Stimulated activated effector memory CD8-positive, alpha-beta T cell treated with anti-CD3 and anti-CD28 coated beads, Interleukin-12 subunit alpha, Interleukin-12 subunit beta, amount 100 ng/mL, for 72 hours (primary cell): Measurements from ENCODE around the gene VWA1.
"Not testable (repeated sequence)": the region's sequence is repeated elsewhere in the genome, so short reads cannot be mapped to it uniquely, and the experiment has no call there.

ENCODE experiments used
- ATAC-seq: fragments of 150-1000 bp; cut with Tn5 transposase; 2 replicates; pipeline ENCODE4 v1.10.0; 2021
- DNase-seq, 2 donors: peaks; one replicate each; pipeline ENCODE4 v3.0.0; 2021 to 2022; ENCODE audit warnings: low spot score in 2 of 2
- H3K27ac Mint-ChIP-seq: one replicate; pipeline ENCODE4 v1.8.0; 2022; ENCODE audit warnings: mild to moderate bottlenecking, mixed read lengths
- H3K36me3 Mint-ChIP-seq: one replicate; pipeline ENCODE4 v1.8.0; 2022; ENCODE audit warnings: mild to moderate bottlenecking, mixed read lengths
- H3K4me1 Mint-ChIP-seq: one replicate; pipeline ENCODE4 v1.8.0; 2022; ENCODE audit warnings: mixed read lengths
- H3K4me3 Mint-ChIP-seq: one replicate; pipeline ENCODE4 v1.8.0; 2022; ENCODE audit warnings: mild to moderate bottlenecking, mixed read lengths
- H3K9me3 Mint-ChIP-seq: one replicate; pipeline ENCODE4 v1.8.0; 2022; ENCODE audit warnings: mixed read lengths

VWA1 gene

DNA sequence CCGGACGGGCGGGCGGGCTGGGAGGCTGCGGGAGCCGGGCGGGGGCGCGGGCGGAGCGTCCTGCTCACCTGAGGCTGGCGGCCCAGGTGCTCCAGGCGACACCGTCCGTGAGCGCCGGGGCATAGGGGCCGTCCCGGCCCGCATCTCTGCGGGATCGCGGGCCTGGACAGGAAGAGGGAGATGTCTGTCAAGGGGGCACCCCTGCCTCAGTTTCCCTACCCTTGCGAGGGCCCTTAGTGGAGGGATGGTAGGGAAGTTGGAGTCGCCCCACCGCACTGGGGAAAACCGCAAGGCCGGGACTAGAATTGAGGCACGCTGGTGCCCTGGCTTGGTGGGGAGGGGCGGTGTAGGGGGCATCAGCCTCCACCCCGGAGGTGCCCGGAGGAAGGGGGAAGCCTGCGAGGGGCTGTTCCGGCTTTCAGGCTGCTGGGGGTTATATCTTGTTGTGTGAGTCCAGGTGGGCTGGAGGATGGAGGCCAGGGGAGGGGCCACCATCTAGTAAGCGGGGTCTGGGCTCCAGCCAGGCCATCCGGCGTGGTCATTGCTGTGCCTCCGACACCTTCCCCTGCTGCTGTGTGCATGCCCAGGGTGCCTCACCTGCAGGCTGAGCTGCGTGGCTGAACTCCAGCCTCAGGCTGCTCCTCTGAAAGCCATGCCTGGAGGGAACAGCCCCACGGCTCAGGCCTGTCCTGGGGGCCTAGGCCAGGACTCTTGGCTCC lies 580 bp downstream of the VWA1 start:
- ATAC-seq = no peak
- H3K4me3 Mint-ChIP-seq = peak overlapping the region; percentile 56
- peaks cover 6% of the 10 kb centered on the region for H3K4me1 Mint-ChIP-seq
- no peaks in the 10 kb centered on the region for H3K36me3 Mint-ChIP-seq
- no peaks in the 10 kb centered on the region for H3K9me3 Mint-ChIP-seq
- no peak for DNase-seq
- no peak overlapping the region for H3K27ac Mint-ChIP-seq

DNA sequence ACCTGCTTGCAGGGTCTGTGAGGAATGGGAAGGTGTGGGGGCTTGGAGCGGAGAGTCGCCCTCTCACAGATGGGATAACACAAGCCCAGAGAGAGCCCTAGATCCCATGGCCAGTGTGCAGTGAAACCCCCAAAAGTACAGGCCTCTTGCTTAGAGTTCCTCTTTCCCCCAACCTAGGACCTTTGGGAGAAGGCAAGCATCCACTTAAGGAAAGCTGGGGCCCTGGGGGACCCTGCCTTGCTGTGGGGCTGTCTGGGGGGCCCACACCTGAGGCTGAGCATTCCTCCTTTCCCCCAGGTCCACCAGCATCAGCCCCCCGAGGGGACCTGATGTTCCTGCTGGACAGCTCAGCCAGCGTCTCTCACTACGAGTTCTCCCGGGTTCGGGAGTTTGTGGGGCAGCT lies 1.1 kb downstream of the VWA1 start:
- H3K4me3 Mint-ChIP-seq = peak overlapping the region; percentile 56
- no peak for DNase-seq
- no peaks in the 10 kb centered on the region for H3K36me3 Mint-ChIP-seq
- no peak for ATAC-seq
- H3K4me1 Mint-ChIP-seq = peaks cover 6% of the 10 kb centered on the region
- no peak overlapping the region for H3K27ac Mint-ChIP-seq
- no peaks in the 10 kb centered on the region for H3K9me3 Mint-ChIP-seq

DNA sequence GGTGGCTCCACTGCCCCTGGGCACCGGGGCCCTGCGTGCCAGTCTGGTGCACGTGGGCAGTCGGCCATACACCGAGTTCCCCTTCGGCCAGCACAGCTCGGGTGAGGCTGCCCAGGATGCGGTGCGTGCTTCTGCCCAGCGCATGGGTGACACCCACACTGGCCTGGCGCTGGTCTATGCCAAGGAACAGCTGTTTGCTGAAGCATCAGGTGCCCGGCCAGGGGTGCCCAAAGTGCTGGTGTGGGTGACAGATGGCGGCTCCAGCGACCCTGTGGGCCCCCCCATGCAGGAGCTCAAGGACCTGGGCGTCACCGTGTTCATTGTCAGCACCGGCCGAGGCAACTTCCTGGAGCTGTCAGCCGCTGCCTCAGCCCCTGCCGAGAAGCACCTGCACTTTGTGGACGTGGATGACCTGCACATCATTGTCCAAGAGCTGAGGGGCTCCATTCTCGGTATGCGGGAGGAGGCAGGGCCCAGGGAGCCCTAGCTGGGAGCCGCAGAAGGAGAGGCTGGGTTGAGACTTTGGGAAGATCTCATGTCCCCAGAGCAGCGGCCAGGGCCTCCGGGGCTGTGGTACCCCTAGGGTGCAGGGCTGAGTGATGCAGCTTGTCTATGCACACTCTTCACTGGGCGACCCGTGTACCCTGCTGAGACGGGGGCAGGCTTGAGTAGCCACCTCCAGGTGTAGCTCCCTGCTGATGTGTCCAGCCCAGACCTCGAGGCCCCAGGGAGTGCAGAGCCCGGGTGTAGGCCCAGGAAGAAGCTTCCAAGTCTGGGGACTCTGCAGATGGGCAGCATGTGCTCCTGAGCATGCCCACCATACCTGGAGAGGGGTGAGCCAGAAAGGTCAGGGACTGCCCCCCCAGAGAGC lies 1.8 kb downstream of the VWA1 start:
- DNase-seq (no peak), ATAC-seq (no peak)
- no peaks in the 10 kb centered on the region for H3K9me3 Mint-ChIP-seq
- H3K27ac Mint-ChIP-seq = no peak overlapping the region
- peaks cover 6% of the 10 kb centered on the region for H3K4me1 Mint-ChIP-seq
- no peak overlapping the region for H3K4me3 Mint-ChIP-seq
- no peaks in the 10 kb centered on the region for H3K36me3 Mint-ChIP-seq

DNA sequence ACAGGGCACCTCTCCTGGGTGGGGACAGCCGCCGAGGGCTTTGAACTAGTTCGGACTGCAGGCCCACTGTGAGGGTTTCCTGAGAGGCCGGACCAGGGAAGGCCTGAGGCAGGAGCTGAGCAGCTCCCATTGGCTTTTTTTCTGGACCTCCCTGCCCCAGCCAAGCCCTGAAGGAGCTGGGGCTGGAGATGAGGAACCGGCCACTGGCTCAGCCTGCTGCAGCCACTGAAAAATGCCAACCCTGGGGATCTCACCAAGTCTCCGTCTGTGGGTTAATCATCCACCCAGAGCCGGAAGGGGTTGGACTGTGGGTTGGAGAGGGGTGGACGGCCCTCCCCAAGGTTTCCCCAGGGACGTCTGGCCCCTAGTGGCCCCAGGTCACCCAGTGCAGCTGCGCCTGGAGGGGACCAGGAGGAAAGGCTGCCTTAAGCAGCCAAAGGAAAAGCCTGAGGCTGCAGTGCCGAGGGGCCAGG lies 2.5 kb downstream of the VWA1 start:
- no peaks in the 10 kb centered on the region for H3K36me3 Mint-ChIP-seq
- peaks cover 6% of the 10 kb centered on the region for H3K4me1 Mint-ChIP-seq
- H3K27ac Mint-ChIP-seq = no peak overlapping the region
- DNase-seq = no peak
- H3K9me3 Mint-ChIP-seq = no peaks in the 10 kb centered on the region
- ATAC-seq = no peak
- no peak overlapping the region for H3K4me3 Mint-ChIP-seq

DNA sequence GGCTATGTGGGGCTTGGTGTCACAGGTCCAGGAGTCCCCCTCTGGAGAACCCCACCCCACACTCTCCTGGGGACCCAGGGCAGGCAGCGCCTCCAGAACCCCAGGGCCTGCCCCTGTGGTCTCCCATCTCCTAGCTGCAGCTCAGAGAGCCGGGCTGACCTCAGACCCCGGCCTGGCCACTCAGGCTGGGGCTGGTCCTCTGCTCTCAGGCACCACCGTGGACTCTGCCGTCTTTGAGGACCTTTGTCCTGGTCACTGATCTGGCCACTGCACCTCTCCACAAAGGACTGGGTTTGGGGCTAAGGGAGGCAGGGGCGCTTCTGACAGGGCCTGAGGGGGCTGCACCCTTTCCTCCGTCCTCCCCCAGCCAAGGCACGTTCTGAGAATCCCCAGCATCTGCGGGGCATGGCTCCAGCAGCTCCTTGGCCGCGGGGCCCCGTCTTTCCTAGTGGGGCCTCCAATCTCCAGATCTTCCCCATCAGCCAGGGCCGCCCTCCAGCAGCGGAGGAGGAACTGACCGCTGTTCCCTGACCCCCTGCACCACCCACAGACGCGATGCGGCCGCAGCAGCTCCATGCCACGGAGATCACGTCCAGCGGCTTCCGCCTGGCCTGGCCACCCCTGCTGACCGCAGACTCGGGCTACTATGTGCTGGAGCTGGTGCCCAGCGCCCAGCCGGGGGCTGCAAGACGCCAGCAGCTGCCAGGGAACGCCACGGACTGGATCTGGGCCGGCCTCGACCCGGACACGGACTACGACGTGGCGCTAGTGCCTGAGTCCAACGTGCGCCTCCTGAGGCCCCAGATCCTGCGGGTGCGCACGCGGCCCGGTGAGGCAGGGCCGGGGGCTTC lies 3.3 kb downstream of the VWA1 start:
- DNase-seq (no peak), ATAC-seq (no peak)
- Mint-ChIP-seq H3K4me3 (no peak overlapping the region), H3K9me3 (no peaks in the 10 kb centered on the region), H3K36me3 (no peaks in the 10 kb centered on the region), H3K27ac (no peak overlapping the region), H3K4me1 (peaks cover 6% of the 10 kb centered on the region)

DNA sequence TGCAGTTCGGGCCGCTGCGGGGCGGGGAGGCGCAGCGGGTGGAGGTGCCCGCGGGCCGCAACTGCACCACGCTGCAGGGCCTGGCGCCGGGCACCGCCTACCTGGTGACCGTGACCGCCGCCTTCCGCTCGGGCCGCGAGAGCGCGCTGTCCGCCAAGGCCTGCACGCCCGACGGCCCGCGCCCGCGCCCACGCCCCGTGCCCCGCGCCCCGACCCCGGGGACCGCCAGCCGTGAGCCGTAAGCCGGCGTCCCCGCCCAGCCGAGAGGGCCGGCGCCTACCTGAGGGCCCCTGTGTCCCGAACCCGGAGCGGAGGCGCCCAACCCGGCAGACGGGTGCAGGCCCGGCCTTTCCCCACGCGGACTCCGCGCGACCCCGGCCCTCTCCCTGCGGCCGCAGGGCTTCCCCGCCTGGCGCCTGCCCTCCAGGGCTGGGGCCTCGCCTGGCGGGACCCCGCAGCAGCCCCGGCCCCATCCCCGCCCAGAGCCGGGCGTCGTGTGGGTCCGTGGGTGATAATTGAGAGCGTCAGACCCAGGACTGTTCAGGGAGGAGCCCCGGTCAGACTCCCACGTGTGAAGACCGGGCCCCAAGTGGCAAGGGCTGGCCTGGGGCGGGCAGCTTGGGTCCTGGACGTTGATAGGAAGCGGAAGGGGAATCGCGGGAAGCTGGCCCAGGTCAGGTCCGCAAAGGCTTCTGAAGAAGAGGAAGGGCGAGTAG lies 4.2 kb downstream of the VWA1 start:
- no peak for ATAC-seq
- Mint-ChIP-seq H3K9me3 (no peaks in the 10 kb centered on the region), H3K27ac (no peak overlapping the region), H3K36me3 (no peaks in the 10 kb centered on the region), H3K4me3 (no peak overlapping the region), H3K4me1 (peaks cover 5% of the 10 kb centered on the region)
- DNase-seq = no peak

DNA sequence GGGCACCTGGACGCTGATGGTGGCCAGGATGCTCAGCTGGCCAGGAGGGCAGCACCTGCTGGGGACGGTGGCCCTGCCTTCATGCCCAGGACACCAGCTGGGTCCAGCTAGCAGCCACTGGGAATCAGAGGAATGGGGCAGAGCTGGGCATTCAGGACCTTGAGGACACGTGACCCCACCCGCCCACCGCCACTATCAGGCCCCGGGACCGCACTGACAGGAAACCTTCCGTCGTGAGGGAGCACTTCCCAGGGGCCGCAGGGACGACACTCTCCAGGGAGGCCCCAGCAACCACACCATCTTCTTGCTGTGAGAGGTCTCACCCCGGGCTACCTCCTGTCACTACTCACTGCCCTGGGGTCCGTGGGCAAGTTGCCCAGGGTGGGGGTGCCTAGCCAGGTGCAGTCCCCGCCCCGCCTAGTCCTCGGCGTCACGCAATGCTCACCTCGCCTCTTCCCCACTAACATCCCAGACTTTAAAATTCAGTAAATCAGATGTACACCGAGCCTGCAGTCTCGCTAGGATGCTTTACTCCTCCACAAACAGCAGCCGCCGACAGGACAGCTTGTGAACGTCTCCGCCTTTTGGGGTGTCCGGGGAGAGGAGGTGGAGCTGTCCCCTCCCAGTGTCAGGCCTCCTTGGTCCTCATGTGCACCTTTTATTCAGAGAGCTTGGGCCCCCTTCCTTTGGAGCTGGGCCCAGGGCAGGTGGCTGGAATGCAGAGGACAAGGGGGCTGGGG lies 4.9 kb downstream of the VWA1 start:
- no peak overlapping the region for H3K4me3 Mint-ChIP-seq
- no peaks in the 10 kb centered on the region for H3K4me1 Mint-ChIP-seq
- no peaks in the 10 kb centered on the region for H3K36me3 Mint-ChIP-seq
- no peak for ATAC-seq
- no peaks in the 10 kb centered on the region for H3K9me3 Mint-ChIP-seq
- no peak overlapping the region for H3K27ac Mint-ChIP-seq
- no peak for DNase-seq

DNA sequence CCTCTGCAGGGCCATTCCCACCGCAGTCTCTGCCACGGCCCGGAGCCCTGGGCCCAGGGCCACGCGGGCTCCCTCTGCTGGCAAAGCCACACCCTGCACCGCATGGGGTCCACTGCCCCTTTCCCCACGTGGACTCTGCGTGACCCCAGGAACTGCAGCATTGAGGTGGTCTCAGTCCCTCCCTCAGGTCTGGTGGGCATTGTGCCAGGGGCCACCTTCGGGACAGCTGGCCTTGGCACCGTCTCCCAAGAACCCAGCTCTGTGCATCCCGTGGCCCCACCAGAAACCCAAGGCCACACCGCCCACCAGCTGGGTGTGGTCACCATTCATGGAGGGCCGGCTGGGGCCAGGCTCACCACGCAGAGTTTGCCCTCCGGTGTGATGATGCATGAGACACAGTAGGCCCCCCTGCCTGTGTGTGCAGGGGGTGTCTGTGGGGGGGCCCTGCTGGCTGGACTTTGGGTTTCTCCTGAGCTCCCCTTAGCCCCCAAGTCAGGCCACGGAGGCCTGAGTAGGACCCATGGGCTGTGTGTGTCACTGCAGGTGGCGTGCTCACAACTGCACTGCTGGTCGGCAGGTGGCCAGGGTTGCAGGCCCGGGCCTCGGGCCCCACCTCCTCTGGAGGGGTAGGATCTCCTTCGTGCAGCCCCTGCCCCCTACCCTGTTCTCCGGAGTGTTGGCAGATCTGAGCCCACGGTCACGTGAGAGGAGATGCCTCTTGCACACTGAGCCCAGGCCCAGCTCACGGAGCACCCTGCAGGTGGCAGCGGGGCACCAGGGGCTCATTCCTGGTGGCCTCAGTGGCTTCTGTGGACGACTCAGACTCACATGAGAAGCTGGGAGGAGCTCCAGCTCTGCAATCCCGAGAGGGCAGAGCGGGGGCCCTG lies 5.8 kb downstream of the VWA1 start:
- ATAC-seq = peak; percentile 76
- Mint-ChIP-seq H3K36me3 (no peaks in the 10 kb centered on the region), H3K4me3 (no peak overlapping the region), H3K9me3 (no peaks in the 10 kb centered on the region), H3K4me1 (no peaks in the 10 kb centered on the region), H3K27ac (no peak overlapping the region)
- DNase-seq = peak; percentile 56 to 80

DNA sequence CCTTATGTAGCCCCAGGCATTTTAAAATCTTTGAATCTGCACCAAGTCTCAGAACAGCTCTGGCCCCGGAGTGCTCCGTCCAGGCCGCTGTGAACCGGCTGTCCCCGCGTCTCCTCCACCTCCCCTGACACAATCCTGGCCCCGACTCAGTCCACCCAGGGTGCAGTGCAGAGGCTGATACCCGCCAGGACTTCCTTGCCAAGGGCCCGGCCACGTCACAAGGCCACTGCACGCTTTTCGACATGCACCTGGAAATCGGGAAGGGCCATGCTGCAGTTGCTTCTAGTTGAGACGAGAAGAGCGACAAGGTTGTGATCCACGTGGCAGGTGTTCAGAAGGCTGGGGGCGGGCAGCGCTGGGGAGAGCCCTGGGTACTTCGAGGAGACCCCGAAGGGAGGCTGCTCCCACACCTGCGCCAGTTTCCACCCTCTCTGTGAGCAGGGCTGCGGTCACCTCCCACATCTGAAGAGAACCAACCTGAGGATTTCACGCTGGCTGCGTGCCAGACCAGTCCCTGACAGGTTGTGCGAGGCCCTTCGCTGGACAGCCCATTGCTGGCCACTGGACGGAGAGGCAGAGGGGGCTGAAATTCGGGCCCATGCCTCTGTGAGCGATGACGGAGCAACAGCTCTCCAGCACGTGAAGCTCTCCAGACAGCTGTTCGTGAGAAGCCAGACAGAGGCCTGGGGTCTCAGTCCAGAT lies 6.7 kb downstream of the VWA1 start:
- DNase-seq = no peak
- no peaks in the 10 kb centered on the region for H3K36me3 Mint-ChIP-seq
- no peaks in the 10 kb centered on the region for H3K4me1 Mint-ChIP-seq
- ATAC-seq = no peak
- H3K4me3 Mint-ChIP-seq = no peak overlapping the region
- no peak overlapping the region for H3K27ac Mint-ChIP-seq
- H3K9me3 Mint-ChIP-seq = no peaks in the 10 kb centered on the region

DNA sequence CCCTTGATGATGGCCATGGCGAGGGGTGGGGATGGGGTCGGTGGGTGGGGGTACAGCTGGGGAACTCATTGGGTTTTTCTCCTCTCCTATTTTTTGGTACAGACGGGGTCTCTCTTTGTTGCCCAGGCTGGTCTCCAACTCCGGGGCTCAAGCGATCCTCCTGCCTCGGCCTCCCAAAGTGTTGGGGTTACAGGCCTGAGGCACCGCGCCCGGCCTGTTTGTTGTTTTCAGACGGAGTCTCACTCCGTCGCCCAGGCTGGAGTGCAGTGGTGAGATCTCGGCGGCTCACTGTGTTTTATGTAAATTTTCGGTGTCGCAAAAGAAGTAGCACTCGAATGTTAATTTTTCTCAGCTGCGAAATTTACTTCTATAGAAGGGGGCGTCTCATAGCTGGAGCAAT lies 11.1 kb downstream of the VWA1 start:
- H3K4me3 Mint-ChIP-seq, H3K4me1 Mint-ChIP-seq, H3K36me3 Mint-ChIP-seq, ATAC-seq, H3K27ac Mint-ChIP-seq, DNase-seq, H3K9me3 Mint-ChIP-seq: not testable (repeated sequence)

DNA sequence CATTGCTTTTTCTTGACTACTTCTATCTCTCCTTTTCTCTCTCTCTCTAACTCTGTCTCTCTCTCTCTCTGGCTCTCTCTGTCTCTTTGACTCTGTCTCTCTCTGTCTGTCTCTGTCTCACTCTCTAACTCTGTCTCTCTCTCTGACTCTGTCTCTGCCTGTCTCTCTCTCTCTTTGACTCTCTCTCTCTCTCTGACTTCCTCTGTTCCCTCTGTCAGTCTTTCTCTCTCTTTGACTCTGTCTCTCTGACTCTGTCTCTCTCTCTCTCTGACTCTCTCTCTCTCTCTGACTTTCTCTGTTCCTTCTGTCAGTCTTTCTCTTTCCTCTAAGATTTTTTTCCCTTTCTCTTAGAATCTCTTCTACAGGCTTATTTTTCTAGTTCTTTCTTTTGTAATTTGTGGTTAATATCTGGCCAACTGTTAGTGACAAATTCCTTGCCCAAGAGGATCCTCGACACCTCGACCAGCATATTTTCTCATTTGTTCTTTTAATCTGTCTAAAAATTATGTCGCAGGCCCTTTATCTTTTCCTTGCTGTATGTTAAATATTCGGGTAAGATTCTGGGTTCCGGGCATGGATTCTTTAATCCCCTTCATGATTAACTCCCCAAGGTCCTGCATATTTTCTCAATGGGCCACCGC lies 13.7 kb downstream of the VWA1 start, which contains the start of gene ATAD3C:
Gene ATAD3C (plus strand): TSS at position 591 of the 641 bp plus-strand sequence. CDS start 995 bp downstream, outside the sequence.
- H3K4me1 Mint-ChIP-seq = no peaks in the 10 kb centered on the region
- no peak within 1 kb of the TSS for H3K4me3 Mint-ChIP-seq
- ATAC-seq (no peak), DNase-seq (no peak)
- H3K27ac Mint-ChIP-seq = peak within 1 kb of the TSS; percentile 5
- no peaks in the 10 kb centered on the region for H3K9me3 Mint-ChIP-seq
- H3K36me3 Mint-ChIP-seq = no peaks in the 10 kb centered on the region

DNA sequence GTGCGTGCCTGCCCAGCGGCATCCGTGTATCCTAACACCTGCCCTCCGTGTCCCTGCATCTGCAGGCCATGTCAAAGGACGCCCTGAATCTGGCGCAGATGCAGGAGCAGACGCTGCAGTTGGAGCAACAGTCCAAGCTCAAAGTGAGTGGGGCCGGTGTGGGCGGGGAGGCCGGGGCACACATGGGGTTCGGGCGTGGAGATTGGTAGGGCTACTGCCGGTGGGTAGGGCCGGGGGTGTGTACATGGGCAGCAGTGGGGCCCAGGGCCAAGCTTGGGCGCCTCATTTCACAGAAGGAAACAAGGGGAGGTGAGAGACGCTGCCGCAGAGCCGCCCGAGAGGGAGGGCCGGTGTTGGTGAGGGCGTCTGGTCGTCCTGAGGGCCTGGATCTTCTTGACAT lies 15.1 kb downstream of the VWA1 start:
- not testable (repeated sequence) for H3K36me3 Mint-ChIP-seq, DNase-seq, H3K4me1 Mint-ChIP-seq, H3K4me3 Mint-ChIP-seq, H3K9me3 Mint-ChIP-seq, H3K27ac Mint-ChIP-seq, ATAC-seq
